Smooth muscle cell (in vitro differentiated cells): ENCODE results near the gene AGER. TPM values are rescaled to one million over a fixed set of nuclear protein-coding genes. Genes with fewer than 3 reads are reported as not detected.
"Not testable (repeated sequence)": the region's sequence is repeated elsewhere in the genome, so short reads cannot be mapped to it uniquely, and the experiment has no call there.

ENCODE experiments used
- DNase-seq: peaks from one replicate; lab custom pipeline; 2025; ENCODE audit not compliant: unreplicated experiment; lab: John Stamatoyannopoulos, UW
- H2AFZ ChIP-seq: fragments of 200-600 bp; sonication (generic); 2 replicates; pipeline ENCODE4 v1.6.0; 2016; ENCODE audit warnings: antibody characterized with exemption, low read depth, mild to moderate bottlenecking
- H3F3A ChIP-seq: fragments of 200-600 bp; sonication (generic); 2 replicates; pipeline ENCODE4 v1.6.0; 2017; ENCODE audit warnings: antibody characterized with exemption, low read depth
- H3K27ac ChIP-seq: fragments of 200-600 bp; sonication (generic); 2 replicates; pipeline ENCODE4 v1.5.1; 2016; ENCODE audit warnings: low read depth, mild to moderate bottlenecking
- H3K27me3 ChIP-seq: fragments of 200-600 bp; sonication (generic); 2 replicates; pipeline ENCODE4 v1.6.1; 2016; ENCODE audit warnings: low read depth, mild to moderate bottlenecking
- H3K36me3 ChIP-seq: fragments of 200-600 bp; sonication (generic); 2 replicates; pipeline ENCODE4 v1.5.1; 2016; ENCODE audit warnings: low read depth
- H3K4me1 ChIP-seq: fragments of 200-600 bp; sonication (generic); 2 replicates; pipeline ENCODE4 v1.5.1; 2016; ENCODE audit warnings: low read depth
- H3K4me2 ChIP-seq: fragments of 200-600 bp; sonication (generic); 2 replicates; pipeline ENCODE4 v1.6.0; 2016; ENCODE audit warnings: mild to moderate bottlenecking
- H3K4me3 ChIP-seq: fragments of 200-600 bp; sonication (generic); 2 replicates; pipeline ENCODE4 v1.5.1; 2016; ENCODE audit warnings: mild to moderate bottlenecking
- H3K79me2 ChIP-seq: fragments of 200-600 bp; sonication (generic); 2 replicates; pipeline ENCODE4 v1.6.0; 2016; ENCODE audit warnings: low read depth, mild to moderate bottlenecking
- H3K9ac ChIP-seq: fragments of 200-600 bp; sonication (generic); 2 replicates; pipeline ENCODE4 v1.6.0; 2016; ENCODE audit warnings: low read depth
- H3K9me3 ChIP-seq: fragments of 200-600 bp; sonication (generic); replicated peaks from 2 replicates; pipeline ENCODE4 v1.5.1; 2016; ENCODE audit warnings: low read depth
- H4K20me1 ChIP-seq: fragments of 200-600 bp; sonication (generic); 2 replicates; pipeline ENCODE4 v1.6.0; 2016; ENCODE audit warnings: low read depth
- CTCF ChIP-seq: fragments of 200-600 bp; sonication (generic); IDR thresholded peaks from 2 replicates; pipeline ENCODE4 v1.5.1; 2017; ENCODE audit warnings: borderline replicate concordance, mild to moderate bottlenecking, antibody characterized with exemption; ENCODE audit not compliant: insufficient read depth, poor library complexity, severe bottlenecking
- WGBS: methylation state at CpG from one replicate; pipeline ENCODE4 v1.1.7; 2016; ENCODE audit warnings: low lambda C conversion rate; 5-methylcytosine and 5-hydroxymethylcytosine counted together
- polyA plus RNA-seq: library from polyadenylated mRNA; unstranded; fragments of >200 nt; fragmentation: Nextera tagmentation; extraction: Ambion mirVana; gene quantifications from 2 replicates; pipeline ENCODE4 v1.2.1, GENCODE V29; 2016
- total RNA-seq: library from RNA; depleted of rRNA; stranded (reverse); fragments of >200 nt; gene quantifications from 2 replicates; pipeline ENCODE4 v1.2.3, GENCODE V29; 2014

Gene AGER
- total and polyA plus RNA-seq, 2 experiments from 2014 or later = 2.5 to 2.6 TPM

GRCh38 chr6:32189069-32189741 is 5.2 kb upstream of the AGER start:
- Histone ChIP-seq H3K36me3 (no peaks in the 10 kb centered on the region), H3K9ac (peak overlapping the region; percentile 92), H3K4me2 (peak overlapping the region; percentile 96), H3K27me3 (no peaks in the 10 kb centered on the region), H3K79me2 (peaks cover 17% of the 10 kb centered on the region), H4K20me1 (no peaks in the 10 kb centered on the region), H3K27ac (peak overlapping the region; percentile 96), H2AFZ (no peak overlapping the region), H3K4me3 (peak overlapping the region; percentile 86), H3K4me1 (peaks cover 38% of the 10 kb centered on the region), H3K9me3 (no peaks in the 10 kb centered on the region), H3F3A (peaks cover 27% of the 10 kb centered on the region)
- no peak for TF ChIP-seq CTCF
- WGBS = 15% methylated on average over 9 of the region's 10 CpGs
- DNase-seq = no peak

GRCh38 chr6:32188381-32189068 is 4.5 kb upstream of the AGER start:
- Histone ChIP-seq H3K36me3 (no peaks in the 10 kb centered on the region), H3K4me1 (peaks cover 38% of the 10 kb centered on the region), H3K4me2 (peak overlapping the region; percentile 96), H3K27ac (peak overlapping the region; percentile 96), H4K20me1 (no peaks in the 10 kb centered on the region), H3K79me2 (peaks cover 17% of the 10 kb centered on the region), H3K27me3 (no peaks in the 10 kb centered on the region), H3K9me3 (no peaks in the 10 kb centered on the region), H3F3A (peaks cover 20% of the 10 kb centered on the region), H2AFZ (no peak overlapping the region), H3K9ac (peak overlapping the region; percentile 92), H3K4me3 (peak overlapping the region; percentile 86)
- TF ChIP-seq CTCF = no peak
- WGBS = 29% methylated on average over 12 of the region's 13 CpGs
- no peak for DNase-seq

- WGBS = 90% methylated on average over 18 of the region's 18 CpGs
- not testable (repeated sequence) for H2AFZ ChIP-seq, H4K20me1 ChIP-seq, H3K9me3 ChIP-seq, DNase-seq, H3K27me3 ChIP-seq, H3K36me3 ChIP-seq
- peaks cover 17% of the 10 kb centered on the region for H3K79me2 ChIP-seq
- H3K4me3 ChIP-seq = peak overlapping the region; percentile 86
- peak overlapping the region; percentile 96 for H3K27ac ChIP-seq
- H3K4me2 ChIP-seq = peak overlapping the region; percentile 96
- peak overlapping the region; percentile 92 for H3K9ac ChIP-seq
- peaks cover 37% of the 10 kb centered on the region for H3K4me1 ChIP-seq
- H3F3A ChIP-seq = peaks cover 19% of the 10 kb centered on the region
These were observed 3.8 kb upstream of the AGER start for GRCh38 chr6:32187725-32188380.

GRCh38 chr6:32187009-32187709 is 3.1 kb upstream of the AGER start:
- no peaks in the 10 kb centered on the region for H4K20me1 ChIP-seq
- H3K36me3 ChIP-seq = no peaks in the 10 kb centered on the region
- no peak overlapping the region for H2AFZ ChIP-seq
- peaks cover 19% of the 10 kb centered on the region for H3F3A ChIP-seq
- no peaks in the 10 kb centered on the region for H3K27me3 ChIP-seq
- H3K9ac ChIP-seq = no peak overlapping the region
- peaks cover 17% of the 10 kb centered on the region for H3K79me2 ChIP-seq
- H3K4me1 ChIP-seq = peaks cover 30% of the 10 kb centered on the region
- WGBS = 93% methylated on average over 12 of the region's 12 CpGs
- no peak overlapping the region for H3K4me3 ChIP-seq
- no peaks in the 10 kb centered on the region for H3K9me3 ChIP-seq
- peak overlapping the region; percentile 82 for H3K27ac ChIP-seq
- DNase-seq = no peak
- no peak overlapping the region for H3K4me2 ChIP-seq
- TF ChIP-seq CTCF = no peak

- peak overlapping the region; percentile 82 for H3K27ac ChIP-seq
- not testable (repeated sequence) for H2AFZ ChIP-seq, H3K9me3 ChIP-seq, H3K36me3 ChIP-seq, H3K27me3 ChIP-seq, H3K4me3 ChIP-seq, DNase-seq, H3K4me2 ChIP-seq, H3K9ac ChIP-seq, H4K20me1 ChIP-seq
- peaks cover 19% of the 10 kb centered on the region for H3F3A ChIP-seq
- peaks cover 22% of the 10 kb centered on the region for H3K4me1 ChIP-seq
- WGBS = 92% methylated on average over 10 of the region's 10 CpGs
- peaks cover 17% of the 10 kb centered on the region for H3K79me2 ChIP-seq
These were observed 2.2 kb upstream of the AGER start for GRCh38 chr6:32186151-32186840.
